SK-N-SH (cell line): ENCODE data around the gene BTBD7. TPM values are rescaled to one million over a fixed set of nuclear protein-coding genes. Genes with fewer than 3 reads are reported as not detected.

Source experiments
- CTCF ChIA-PET: fragments of 300-600, 350-600 bp; formaldehyde crosslinking; extraction: SDS; loops from one replicate; lab custom pipeline; 2021; lab: Yijun Ruan, JAX
- POLR2A ChIA-PET: fragments of 350-600 bp; sonication (Branson Sonifier 250); formaldehyde crosslinking; extraction: SDS; loops from one replicate; lab custom pipeline; 2020; ENCODE audit warnings: antibody characterized with exemption, inconsistent platforms; lab: Yijun Ruan, JAX
- DNase-seq: peaks from one replicate; pipeline ENCODE4 v3.0.0; 2012
- H2AFZ ChIP-seq: fragments of 200-600 bp; sonication (generic); 2 replicates; pipeline ENCODE4 v1.8.1; 2016; ENCODE audit warnings: antibody characterized with exemption, mild to moderate bottlenecking, low read depth
- H3F3A ChIP-seq: fragments of 200-600 bp; sonication (generic); replicated peaks from 2 replicates; pipeline ENCODE3; 2016; ENCODE audit warnings: antibody characterized with exemption, mild to moderate bottlenecking; ENCODE audit not compliant: insufficient read depth
- H3K27ac ChIP-seq, 2 experiments: fragments of 200-500 bp in 1 of 2; fragments of 200-600 bp in 1 of 2; sonication (Bioruptor generic) in 1 of 2; sonication (generic), shearing (Covaris generic) in 1 of 2; 2 replicates each; pipeline versions ENCODE4 v1.5.1 to v1.6.1; 2014 to 2016; ENCODE audit warnings: low read depth in 2 of 2, inconsistent platforms in 1 of 2, low read length in 1 of 2, mild to moderate bottlenecking in 1 of 2, mixed read lengths in 1 of 2
- H3K27me3 ChIP-seq: fragments of 200-600 bp; sonication (generic), shearing (Covaris generic); 2 replicates; pipeline ENCODE4 v1.6.1; 2016; ENCODE audit warnings: mixed run types; ENCODE audit not compliant: insufficient read depth
- H3K36me3 ChIP-seq, 2 experiments: fragments of 200-500 bp in 1 of 2; fragments of 200-600 bp in 1 of 2; sonication (Bioruptor generic) in 1 of 2; sonication (generic) in 1 of 2; replicated peaks in 1 of 2; 2 replicates each; pipeline versions ENCODE3 to v1.5.1; 2014 to 2016; ENCODE audit warnings: low read length in 1 of 2, mild to moderate bottlenecking in 1 of 2; ENCODE audit not compliant: insufficient read depth in 2 of 2, control insufficient read depth in 1 of 2
- H3K4me1 ChIP-seq, 2 experiments: fragments of 200-500 bp in 1 of 2; fragments of 200-600 bp in 1 of 2; sonication (Bioruptor generic) in 1 of 2; sonication (generic), shearing (Covaris generic) in 1 of 2; 2 replicates each; pipeline versions ENCODE4 v1.5.1 to v1.6.1; 2014 to 2016; ENCODE audit warnings: low read depth in 1 of 2, low read length in 1 of 2, mixed run types in 1 of 2; ENCODE audit not compliant: insufficient read depth in 2 of 2, control insufficient read depth in 1 of 2
- H3K4me2 ChIP-seq: fragments of 200-600 bp; sonication (generic), shearing (Covaris generic); 2 replicates; pipeline ENCODE4 v1.6.1; 2017; ENCODE audit warnings: mixed run types
- H3K4me3 ChIP-seq, 2 experiments: fragments of 200-500 bp in 1 of 2; fragments of 200-600 bp in 1 of 2; sonication (Bioruptor generic) in 1 of 2; sonication (generic), shearing (Covaris generic) in 1 of 2; 2 replicates each; pipeline versions ENCODE4 v1.5.1 to v1.8.1; 2014 to 2016; ENCODE audit warnings: low read depth in 2 of 2, inconsistent platforms in 1 of 2, low read length in 1 of 2, mild to moderate bottlenecking in 1 of 2, mixed read lengths in 1 of 2, moderate library complexity in 1 of 2
- H3K79me2 ChIP-seq: fragments of 200-600 bp; sonication (generic); 2 replicates; pipeline ENCODE4 v1.8.1; 2017; ENCODE audit warnings: mild to moderate bottlenecking; ENCODE audit not compliant: insufficient read depth
- H3K9ac ChIP-seq: fragments of 200-600 bp; sonication (generic); 2 replicates; pipeline ENCODE4 v1.6.1; 2017; ENCODE audit warnings: mixed run types
- H3K9me2 ChIP-seq: fragments of 200-600 bp; sonication (generic); 2 replicates; pipeline ENCODE4 v1.6.1; 2017; ENCODE audit warnings: mixed run types
- H3K9me3 ChIP-seq: fragments of 200-600 bp; sonication (generic); 2 replicates; pipeline ENCODE4 v1.6.1; 2017; ENCODE audit warnings: mixed run types, mild to moderate bottlenecking, moderate library complexity
- H4K20me1 ChIP-seq: fragments of 200-600 bp; sonication (generic); 2 replicates; pipeline ENCODE4 v1.6.1; 2017; ENCODE audit warnings: mild to moderate bottlenecking, mixed run types; ENCODE audit not compliant: insufficient read depth
- ELF1 ChIP-seq: IDR thresholded peaks from 2 replicates; pipeline ENCODE4 v1.4.0; 2012
- FOSL2 ChIP-seq: IDR thresholded peaks from 2 replicates; pipeline ENCODE4 v1.4.0; 2012; ENCODE audit warnings: low read depth, mild to moderate bottlenecking, moderate library complexity, borderline replicate concordance
- FOXJ3 ChIP-seq: sonication (generic); formaldehyde crosslinking; IDR thresholded peaks from 2 replicates; pipeline ENCODE4 v1.5.1; 2020; ENCODE audit warnings: mild to moderate bottlenecking, missing genetic modification reagents
- FOXM1 ChIP-seq: IDR thresholded peaks from 2 replicates; pipeline ENCODE4 v1.4.0; 2012; ENCODE audit warnings: low read depth, mild to moderate bottlenecking
- GABPA ChIP-seq: IDR thresholded peaks from 2 replicates; pipeline ENCODE4 v1.4.0; 2012; ENCODE audit warnings: low read depth, mild to moderate bottlenecking
- MAX ChIP-seq: IDR thresholded peaks from 2 replicates; pipeline ENCODE4 v1.4.0; 2012; ENCODE audit warnings: low read depth
- MEF2A ChIP-seq: IDR thresholded peaks from 2 replicates; pipeline ENCODE4 v1.4.0; 2012; ENCODE audit warnings: low read depth, borderline replicate concordance
- NFIC ChIP-seq: IDR thresholded peaks from 2 replicates; pipeline ENCODE4 v1.4.0; 2012; ENCODE audit warnings: borderline replicate concordance
- NRF1 ChIP-seq: IDR thresholded peaks from 2 replicates; pipeline ENCODE4 v1.6.1; 2012; ENCODE audit warnings: low read depth, mild to moderate bottlenecking, low read length
- PBX3 ChIP-seq: IDR thresholded peaks from 2 replicates; pipeline ENCODE4; 2012
- RAD21 ChIP-seq: IDR thresholded peaks from 2 replicates; pipeline ENCODE4 v1.6.1; 2012; ENCODE audit warnings: mild to moderate bottlenecking, low read length
- RCOR1 ChIP-seq: fragments of 150-350 bp; IDR thresholded peaks from 2 replicates; pipeline ENCODE4 v1.6.1; 2017; ENCODE audit warnings: antibody characterized with exemption, low read length
- RXRA ChIP-seq: IDR thresholded peaks from 2 replicates; pipeline ENCODE4 v1.4.0; 2012; ENCODE audit warnings: low read depth, mild to moderate bottlenecking, borderline replicate concordance
- SIN3A ChIP-seq: IDR thresholded peaks from 2 replicates; pipeline ENCODE4 v1.6.1; 2012; ENCODE audit warnings: low read depth, mild to moderate bottlenecking, low read length, moderate library complexity, borderline replicate concordance
- TCF12 ChIP-seq: IDR thresholded peaks from 2 replicates; pipeline ENCODE4 v1.4.0; 2012
- TEAD4 ChIP-seq: IDR thresholded peaks from 2 replicates; pipeline ENCODE4 v1.4.0; 2012; ENCODE audit warnings: mild to moderate bottlenecking, borderline replicate concordance; ENCODE audit not compliant: insufficient read depth
- USF1 ChIP-seq: IDR thresholded peaks from 2 replicates; pipeline ENCODE4 v1.4.0; 2012; ENCODE audit warnings: low read depth, borderline replicate concordance
- USF2 ChIP-seq: fragments of 150-350 bp; IDR thresholded peaks from 2 replicates; pipeline ENCODE4 v1.6.1; 2017; ENCODE audit warnings: antibody characterized with exemption, low read length, low read depth, borderline replicate concordance
- YY1 ChIP-seq: IDR thresholded peaks from 2 replicates; pipeline ENCODE4 v1.4.0; 2012; ENCODE audit warnings: low read depth, mild to moderate bottlenecking
- ZBTB33 ChIP-seq: IDR thresholded peaks from 2 replicates; pipeline ENCODE4 v1.4.0; 2012; ENCODE audit warnings: low read depth, borderline replicate concordance
- WGBS: methylation state at CpG from one replicate; pipeline ENCODE4 v1.1.6; 2017; ENCODE audit warnings: low lambda C conversion rate; 5-methylcytosine and 5-hydroxymethylcytosine counted together
- polyA plus RNA-seq, 3 experiments: library from polyadenylated mRNA; depleted of rRNA; stranded (reverse); fragments of >200 nt; gene quantifications; 2 replicates each; pipeline ENCODE4 v1.2.3, GENCODE V29; 2012

Gene BTBD7
- polyA plus RNA-seq, 1 of the 3 experiments (the other 2 are of a cell fraction): 8.6 TPM

GRCh38 chr14:93343266-93343665 lies 10.4 kb upstream of the BTBD7 start:
- Histone ChIP-seq H3K9me2 (no peaks in the 10 kb centered on the region), H3K9me3 (no peaks in the 10 kb centered on the region), H3K79me2 (no peaks in the 10 kb centered on the region), H3K27ac (no peak overlapping the region), H2AFZ (no peak overlapping the region), H3K4me2 (no peak overlapping the region), H3F3A (no peaks in the 10 kb centered on the region), H3K9ac (no peak overlapping the region), H3K4me1 (no peaks in the 10 kb centered on the region), H3K27me3 (no peaks in the 10 kb centered on the region), H3K4me3 (no peak overlapping the region), H4K20me1 (no peaks in the 10 kb centered on the region), H3K36me3 (no peaks in the 10 kb centered on the region)
- ChIA-PET CTCF (no interaction called here), POLR2A (no interaction called here)
- 17% methylated on average over 1 of the region's 1 CpG for WGBS
- TF ChIP-seq ELF1: no peak
- TF ChIP-seq FOSL2: no peak
- no peak for TF ChIP-seq YY1
- TF ChIP-seq ZBTB33: no peak
- TF ChIP-seq MEF2A: no peak
- TF ChIP-seq PBX3: no peak
- TF ChIP-seq USF2: no peak
- no peak for TF ChIP-seq NRF1
- no peak for TF ChIP-seq NFIC
- no peak for TF ChIP-seq FOXM1
- TF ChIP-seq RXRA: no peak
- TF ChIP-seq RCOR1: no peak
- TF ChIP-seq TEAD4: no peak
- TF ChIP-seq USF1: no peak
- TF ChIP-seq GABPA: no peak
- TF ChIP-seq MAX: no peak
- no peak for TF ChIP-seq RAD21
- TF ChIP-seq FOXJ3 (CRISPR knock-in tag): no peak
- TF ChIP-seq SIN3A: no peak
- TF ChIP-seq TCF12: no peak
- no peak for DNase-seq
